GM18909 (cell line): ENCODE results near the gene PGAP3.
A peak's percentile ranks its signal among the peaks of the same experiment; 100 is the strongest.

Source experiments
- ATAC-seq: cut with Tn5 transposase; IDR thresholded peaks from one replicate; pipeline ENCODE4 v1.9.1; 2021; ENCODE audit warnings: mild to moderate bottlenecking; ENCODE audit not compliant: unreplicated experiment, poor library complexity

Gene PGAP3

DNA sequence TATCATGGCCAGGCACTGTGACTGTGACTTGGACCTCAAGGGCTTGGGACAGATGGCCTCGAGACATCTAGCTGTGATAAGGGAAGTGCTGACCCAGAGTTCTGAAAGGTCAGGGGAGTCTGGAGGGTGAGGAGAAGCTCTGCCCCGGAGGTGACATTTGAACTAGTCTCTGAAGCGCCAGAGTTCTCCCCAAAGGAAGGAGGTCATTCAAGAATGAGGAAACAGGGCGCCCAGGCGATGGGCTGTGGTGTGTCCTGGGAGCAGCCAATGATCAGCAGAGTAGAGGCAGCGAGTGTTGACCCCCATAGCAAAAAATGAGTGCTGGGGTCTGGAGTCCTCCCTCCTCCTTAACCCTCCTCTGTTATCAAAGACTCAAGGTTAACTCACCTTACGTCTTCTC lies 46.0 kb downstream of the PGAP3 start:
- ATAC-seq, result no peak

DNA sequence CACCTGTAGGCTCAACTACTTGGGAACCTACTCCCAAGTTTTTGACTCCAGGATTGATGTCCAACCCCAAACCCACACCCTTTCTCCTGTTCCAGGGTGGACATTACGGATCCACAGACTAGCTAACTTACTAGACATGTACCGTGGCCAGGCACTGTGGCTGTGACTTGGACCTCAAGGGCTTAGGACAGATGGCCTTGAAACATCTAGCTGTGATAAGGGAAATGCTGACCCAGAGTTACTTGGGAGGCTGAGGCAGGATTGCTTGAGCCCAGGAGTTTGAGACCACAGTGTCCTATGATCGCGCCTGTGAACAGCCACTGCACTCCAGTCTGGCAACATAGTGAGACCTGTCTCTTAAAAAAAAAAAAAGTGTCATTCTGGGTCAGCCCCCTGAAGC lies 46.8 kb downstream of the PGAP3 start:
- no peak for ATAC-seq

DNA sequence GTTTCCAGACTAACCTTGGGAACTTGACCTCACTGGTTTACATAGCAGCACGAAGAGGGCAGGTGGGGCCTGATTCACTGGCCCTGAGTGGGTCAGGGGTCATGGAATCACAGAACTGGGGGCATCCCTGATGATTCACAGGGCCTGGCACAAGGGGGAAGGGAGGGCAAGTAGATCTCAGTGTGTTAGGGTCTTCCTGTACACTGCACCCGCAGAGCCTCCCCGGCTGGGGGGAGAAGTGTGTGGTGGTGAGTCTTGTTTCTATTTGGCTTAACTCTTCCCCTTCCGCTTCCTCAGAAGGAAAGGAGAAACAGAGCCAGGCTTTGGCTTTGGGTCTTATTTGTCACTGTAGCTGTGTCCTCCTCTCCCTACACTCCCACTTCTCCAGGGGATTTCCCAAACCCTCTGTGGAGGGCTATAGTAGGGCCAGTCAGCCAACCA lies 47.2 kb downstream of the PGAP3 start:
- ATAC-seq, result no peak

DNA sequence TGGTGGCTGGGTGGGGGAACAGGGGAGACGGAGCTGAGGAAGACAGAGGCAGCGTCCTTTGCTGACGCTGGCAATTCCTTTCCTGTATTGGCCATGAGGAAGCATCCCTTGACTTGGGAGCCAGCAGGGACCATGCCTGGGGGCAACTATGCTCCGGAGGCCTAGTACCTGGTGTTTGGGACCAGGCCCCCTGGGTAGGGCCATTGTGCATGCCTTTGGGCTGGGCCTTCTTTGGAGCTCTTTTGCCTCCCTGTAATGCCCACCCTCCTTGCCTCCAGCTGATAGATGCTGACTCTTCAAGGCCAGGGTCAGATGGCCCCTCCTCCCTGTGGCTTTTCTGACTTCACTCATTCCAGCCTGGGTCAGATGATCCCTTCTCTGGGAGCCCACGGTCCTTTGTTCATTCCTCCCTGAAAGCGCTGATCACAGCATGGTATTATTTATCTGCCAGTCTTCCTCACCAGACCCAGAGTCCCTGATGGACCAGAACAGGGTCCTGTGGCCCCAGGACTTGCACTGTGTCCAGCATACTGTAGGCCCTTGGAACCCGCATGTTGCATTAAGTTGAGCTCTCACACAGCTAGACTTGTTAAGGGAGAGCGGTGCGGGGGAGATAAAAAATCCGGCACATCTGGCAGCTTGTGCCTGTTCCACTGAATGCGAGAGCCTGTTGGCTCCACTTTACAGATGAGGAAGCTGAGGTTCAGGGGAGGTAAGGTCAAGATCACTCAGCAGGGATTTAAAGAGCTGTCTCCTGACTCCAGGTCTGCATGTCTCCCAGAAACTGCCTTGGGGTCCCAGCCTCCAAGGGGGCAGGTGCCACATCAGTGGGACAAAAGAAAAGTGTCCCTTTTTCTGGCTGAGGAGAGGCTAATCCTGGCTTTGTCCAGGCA lies 48.0 kb downstream of the PGAP3 start:
- ATAC-seq, result no peak

DNA sequence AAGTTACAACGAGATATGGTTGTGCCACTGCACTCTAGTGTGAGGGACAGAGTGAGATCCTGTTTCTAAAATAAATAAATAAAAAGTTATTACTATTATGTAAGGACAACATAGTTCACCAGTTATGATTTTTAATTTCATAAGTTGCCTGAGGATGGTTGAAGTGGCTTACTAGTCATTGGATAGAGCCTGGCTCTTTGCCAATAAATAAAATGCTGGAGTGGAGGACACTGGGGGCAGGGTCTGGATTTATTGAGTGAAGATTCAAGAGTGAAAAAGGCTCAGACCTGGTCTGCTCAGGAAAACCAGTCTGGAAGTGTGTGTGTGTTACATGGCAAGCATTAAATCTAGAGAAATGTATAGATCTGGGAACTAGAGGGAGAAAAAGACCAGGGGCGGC lies 48.8 kb downstream of the PGAP3 start:
- no peak for ATAC-seq

DNA sequence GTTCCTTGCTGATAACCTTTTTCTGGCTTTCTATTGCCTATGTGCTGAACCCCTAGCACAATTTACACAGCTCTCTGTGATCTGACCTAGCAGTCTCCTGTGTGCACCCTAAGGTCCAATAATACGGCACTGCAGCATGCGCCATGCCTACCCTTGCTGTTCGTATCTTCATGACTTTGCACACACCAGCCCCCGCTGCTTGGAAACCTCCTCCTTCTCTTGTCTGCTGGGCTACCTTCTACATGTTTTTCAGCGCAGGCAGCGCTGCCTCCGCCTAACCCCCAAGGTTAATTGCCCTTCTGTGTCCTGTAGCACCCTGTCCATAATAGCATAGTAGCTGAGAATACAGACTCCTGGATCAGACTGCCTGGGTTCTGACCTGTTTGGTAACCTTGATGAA lies 49.5 kb downstream of the PGAP3 start:
- no peak for ATAC-seq

DNA sequence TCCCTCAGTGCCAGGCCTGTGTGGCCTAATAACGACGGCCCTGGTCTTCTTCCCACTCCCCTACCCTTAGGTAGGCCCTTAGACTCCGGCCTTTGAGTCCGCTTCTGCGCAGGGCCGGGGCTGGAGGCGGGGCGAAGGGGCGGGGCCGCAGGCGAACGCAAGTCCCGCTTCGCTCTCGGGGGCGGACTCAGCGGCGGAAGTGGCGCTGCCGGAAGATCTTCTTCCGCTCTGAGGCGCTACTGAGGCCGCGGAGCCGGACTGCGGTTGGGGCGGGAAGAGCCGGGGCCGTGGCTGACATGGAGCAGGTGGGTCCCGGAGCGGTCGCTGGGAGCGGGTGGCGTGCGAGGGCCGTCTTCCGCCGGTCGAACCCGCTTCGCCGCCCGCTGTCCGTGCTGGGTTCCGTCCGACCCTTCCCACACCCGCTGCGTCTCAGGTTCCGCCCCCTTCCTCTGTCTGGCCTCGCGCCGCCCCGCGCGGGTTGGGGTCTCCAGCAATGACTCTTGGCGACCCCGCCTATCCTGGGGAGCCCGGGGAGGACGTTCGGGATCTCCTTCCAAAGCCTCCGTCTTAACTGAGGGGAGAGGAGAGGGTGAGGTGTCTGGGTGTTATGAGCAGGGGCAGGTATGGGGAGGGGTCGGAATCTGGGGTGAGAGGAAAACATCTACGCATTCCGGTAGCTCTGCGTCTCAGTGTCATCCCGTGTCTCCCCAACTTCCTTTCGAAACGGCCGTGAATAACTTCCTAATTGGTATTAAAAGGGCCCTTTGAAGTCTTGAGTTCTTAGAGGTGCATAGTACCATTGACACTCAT lies 50.7 kb downstream of the PGAP3 start, which contains the start of gene STARD3:
Gene STARD3 (plus strand): TSS at position 218 of the 810 bp plus-strand sequence. CDS start 16,388 bp downstream, outside the sequence.
- ATAC-seq, result peak; percentile 72

DNA sequence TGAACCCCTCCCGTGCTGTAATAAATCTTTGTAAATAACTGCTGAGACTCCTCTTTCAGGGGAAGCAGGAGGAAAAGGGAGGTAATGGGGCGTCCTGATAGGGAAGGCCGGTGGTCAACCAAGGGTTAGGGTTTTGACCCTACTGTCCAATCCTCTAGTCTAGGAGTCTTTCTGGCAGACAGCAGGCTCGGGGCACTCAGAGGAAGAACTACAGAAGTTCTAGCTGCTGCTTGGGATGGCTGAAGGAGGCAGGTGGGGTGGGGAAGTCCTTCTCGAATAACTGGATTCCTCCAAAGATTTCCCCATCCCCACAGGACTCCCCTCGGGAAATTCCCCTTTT lies 51.3 kb downstream of the PGAP3 start:
- no peak for ATAC-seq

DNA sequence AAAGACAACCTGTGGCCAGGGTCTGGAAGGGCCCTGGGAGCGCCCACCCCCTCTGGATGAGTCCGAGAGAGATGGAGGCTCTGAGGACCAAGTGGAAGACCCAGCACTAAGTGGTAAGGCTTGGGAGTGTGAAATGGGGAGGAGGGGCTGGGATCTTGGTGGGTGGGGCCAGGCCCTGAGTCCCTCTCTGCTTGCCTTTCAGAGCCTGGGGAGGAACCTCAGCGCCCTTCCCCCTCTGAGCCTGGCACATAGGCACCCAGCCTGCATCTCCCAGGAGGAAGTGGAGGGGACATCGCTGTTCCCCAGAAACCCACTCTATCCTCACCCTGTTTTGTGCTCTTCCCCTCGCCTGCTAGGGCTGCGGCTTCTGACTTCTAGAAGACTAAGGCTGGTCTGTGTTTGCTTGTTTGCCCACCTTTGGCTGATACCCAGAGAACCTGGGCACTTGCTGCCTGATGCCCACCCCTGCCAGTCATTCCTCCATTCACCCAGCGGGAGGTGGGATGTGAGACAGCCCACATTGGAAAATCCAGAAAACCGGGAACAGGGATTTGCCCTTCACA lies 52.2 kb downstream of the PGAP3 start:
- ATAC-seq, result no peak

DNA sequence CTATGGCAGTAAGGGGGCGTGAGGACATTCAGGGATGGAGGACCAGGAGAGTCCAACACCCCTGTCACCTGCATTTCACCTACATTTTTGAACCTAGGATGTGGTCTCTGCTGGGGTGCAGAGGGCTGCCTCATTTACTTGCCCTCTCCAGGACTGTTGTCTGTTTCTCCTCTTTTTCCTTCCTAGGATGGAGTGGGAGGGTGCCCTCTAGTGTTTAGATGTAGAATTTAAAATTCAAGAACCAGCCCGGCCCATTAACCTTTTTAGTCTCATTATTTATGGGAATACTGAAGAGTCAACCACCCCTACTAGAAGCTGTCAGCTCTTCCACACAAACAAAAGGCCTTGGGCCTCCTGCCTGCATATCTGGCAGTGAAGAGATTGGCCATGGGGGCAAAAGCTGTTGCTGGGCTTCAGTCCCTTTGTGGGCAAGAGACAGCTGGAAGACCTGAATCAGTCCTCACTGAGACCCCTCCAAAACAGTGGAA lies 53.4 kb downstream of the PGAP3 start:
- no peak for ATAC-seq

DNA sequence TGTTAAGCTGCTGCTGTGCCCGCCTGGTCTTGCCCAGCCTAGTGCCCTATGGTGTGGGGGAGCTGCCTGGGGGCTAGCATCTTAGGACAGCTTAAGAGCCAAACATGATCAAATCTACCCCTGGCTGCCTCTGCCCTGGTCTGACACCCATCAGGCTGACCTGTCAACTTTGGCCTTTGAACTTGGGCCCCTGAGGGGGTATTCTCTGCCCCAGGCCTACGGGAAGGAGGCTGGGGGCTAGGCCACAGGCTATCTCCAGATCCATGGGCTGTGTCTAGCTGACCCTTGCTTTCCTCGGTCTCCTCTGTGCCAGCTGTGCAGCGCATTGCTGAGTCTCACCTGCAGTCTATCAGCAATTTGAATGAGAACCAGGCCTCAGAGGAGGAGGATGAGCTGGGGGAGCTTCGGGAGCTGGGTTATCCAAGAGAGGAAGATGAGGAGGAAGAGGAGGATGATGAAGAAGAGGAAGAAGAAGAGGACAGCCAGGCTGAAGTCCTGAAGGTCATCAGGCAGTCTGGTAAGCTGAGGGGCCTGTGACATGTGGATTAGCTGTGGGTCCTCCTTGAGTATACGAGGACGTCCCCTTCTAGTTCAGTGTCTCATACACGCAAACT lies 54.2 kb downstream of the PGAP3 start:
- no peak for ATAC-seq

DNA sequence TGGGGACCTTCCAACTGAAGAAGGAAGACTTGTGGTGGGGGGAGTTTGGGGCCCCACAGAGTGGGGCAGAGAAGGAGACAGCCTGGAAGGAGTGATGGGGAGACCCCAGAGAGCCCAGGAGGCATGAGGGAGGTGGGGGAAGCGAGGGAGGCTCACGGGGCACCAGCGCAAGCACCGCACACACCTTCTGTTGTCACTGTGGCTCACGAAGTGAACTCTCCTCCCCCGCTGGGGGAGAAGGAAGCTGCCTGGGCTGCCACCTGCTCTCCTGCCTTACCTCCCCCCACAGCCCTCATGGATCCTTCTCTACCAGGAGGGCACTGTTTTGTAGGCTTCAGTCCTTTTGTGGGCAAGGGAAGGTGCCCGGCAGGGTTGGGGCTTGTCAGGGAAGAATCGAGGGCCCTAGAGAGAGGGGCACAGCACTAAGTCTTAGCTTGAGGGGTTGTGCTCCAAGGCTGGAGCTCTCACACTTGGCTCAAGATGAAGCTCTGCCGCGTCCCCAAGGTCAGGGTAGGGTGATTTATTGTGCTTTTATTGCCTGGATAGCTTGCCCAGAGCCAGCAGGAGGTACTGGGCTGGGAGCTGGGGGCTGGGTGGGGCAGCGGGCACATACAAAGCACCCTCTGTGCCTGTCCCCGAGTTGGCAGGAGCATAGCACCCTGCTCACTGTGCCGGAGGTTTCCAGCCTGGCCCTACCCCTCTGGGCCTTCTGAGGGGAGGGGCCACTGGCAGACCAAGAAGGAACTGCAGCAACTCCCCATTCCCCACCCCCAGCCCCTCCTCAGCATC lies 55.5 kb downstream of the PGAP3 start:
- no peak for ATAC-seq

DNA sequence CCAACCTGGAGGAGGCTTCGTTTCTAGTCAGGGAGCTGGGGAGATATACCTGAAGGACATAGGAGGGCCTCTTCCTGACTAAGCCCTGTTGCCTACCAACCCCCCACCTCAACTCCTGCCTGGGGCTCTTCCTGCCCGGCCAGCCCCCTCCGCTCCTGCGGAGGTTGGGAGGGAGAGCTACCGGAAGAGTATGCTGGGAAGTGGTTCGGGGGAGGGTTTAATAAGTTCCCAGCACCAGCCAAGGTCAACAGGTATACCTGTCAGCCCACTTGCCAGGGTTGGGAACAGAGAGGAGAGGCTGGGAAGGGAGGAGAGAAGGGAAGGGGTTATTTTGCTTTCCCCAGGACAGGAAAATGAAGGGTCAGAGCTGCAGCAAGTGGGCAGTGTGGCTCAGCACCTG lies 56.5 kb downstream of the PGAP3 start:
- ATAC-seq, result no peak

DNA sequence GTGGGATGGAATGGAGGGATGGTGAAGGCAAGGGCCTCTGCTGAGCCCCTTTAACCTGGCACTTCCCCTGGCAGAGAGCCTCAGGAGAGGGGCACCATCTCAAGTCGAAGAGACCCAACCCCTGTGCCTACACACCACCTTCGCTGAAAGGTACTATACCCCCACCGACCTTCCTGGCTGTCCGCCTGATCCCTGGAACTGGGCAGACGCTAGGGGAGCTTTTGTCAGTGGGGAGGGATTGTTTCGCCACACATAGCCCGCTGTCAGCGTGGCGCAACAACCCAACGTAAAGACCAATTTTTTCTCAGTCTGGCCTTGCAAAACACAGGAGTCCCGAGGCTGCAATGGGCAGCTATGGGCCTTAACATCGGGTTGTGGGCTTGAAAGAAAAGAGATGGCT lies 58.0 kb downstream of the PGAP3 start:
- no peak for ATAC-seq

DNA sequence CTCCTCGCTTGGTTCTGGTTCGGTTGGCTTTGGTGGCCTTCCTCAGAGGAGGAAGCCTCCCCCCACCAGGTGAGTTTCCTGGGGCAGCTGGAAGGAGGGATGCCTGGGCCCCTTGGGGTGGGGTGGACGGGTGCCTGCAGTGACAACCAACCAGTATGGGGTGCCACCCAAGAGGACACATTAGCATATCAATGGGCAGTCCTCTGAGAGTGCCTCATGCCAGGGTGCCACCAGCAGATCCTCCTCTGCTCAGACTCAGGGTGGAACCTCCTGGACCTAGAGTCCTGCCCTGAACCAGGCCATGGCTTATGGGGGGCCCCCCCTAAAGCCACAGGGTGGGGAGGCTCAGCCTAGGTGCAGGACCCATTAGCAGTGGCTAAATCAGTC lies 58.4 kb downstream of the PGAP3 start:
- no peak for ATAC-seq

DNA sequence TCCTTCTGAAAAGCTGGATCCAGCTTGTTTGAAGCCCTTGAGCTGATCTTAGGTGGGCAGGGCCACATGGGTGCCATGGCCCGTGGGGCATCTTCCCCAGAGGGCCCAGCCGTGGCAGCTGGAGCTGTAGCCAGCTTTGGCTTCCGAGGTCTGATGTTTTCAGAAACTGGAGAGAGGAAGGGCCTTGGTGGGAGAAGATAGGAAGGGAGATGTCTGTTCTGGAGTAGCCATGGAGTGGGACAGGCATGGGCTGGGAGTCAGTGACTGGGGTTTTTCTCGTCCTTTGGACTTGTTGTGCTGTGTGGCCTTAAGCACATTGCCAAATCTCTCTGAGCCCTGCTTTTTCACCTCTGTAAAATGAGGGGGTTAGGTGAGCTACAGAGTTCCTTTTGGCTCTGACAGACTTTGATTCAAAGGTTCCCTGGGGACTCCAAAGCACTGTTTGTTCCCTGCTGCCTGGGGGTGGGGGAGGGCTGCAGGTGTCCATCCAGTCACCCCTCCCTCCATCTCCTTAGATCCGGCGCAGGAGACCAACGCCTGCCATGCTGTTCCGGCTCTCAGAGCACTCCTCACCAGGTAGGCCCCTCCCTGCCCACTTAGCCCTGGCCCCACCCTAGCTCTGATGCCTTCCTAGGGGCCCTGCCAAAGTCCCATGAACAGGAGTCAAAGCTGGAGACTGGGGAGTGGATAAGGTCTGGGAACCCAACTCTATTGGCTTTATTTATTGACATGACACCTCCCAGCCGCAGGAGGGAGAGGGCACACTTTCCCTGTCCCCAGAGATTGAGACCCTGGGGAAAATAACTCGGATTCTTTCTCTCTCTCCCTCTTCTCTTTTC lies 59.0 kb downstream of the PGAP3 start:
- ATAC-seq, result no peak

DNA sequence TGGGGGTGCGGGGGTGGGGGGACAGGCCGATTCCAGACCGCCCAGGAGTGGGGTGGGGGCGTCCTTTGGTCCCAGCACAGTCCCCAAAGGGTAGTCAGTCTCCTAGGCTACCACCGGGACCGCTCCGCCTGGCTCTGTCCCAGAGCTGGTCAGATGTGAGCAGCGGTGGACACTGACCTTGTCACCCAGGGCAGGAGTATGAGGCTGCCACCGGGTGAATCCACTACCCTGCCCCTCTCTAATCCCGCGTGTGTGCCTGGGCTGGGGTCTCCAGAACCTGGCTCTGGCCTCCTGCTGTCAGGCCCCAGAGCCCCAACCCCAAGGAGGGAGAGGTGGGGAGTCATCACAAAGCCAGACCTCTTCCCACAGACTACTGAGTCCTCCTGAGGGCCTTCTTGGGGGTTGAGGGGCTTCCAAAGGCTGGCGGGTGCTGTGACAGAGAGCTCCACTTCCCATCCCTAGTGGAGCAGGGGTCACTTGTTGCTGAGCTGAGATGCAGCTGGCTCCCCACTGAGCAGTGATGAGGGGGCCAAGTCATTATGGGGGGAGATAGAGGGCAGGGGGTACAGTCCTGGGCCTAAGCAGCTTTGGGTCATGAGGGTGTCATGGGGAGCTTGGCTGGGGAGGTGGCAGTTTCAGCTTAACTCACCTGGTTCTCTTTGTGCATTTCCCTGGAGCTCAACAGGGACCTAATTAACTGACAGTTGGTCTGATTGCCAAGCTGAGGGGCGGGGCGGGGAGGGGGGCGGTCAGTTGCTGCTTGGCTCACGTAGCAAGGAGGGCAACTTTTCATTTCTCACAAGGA lies 59.9 kb downstream of the PGAP3 start:
- no peak for ATAC-seq

DNA sequence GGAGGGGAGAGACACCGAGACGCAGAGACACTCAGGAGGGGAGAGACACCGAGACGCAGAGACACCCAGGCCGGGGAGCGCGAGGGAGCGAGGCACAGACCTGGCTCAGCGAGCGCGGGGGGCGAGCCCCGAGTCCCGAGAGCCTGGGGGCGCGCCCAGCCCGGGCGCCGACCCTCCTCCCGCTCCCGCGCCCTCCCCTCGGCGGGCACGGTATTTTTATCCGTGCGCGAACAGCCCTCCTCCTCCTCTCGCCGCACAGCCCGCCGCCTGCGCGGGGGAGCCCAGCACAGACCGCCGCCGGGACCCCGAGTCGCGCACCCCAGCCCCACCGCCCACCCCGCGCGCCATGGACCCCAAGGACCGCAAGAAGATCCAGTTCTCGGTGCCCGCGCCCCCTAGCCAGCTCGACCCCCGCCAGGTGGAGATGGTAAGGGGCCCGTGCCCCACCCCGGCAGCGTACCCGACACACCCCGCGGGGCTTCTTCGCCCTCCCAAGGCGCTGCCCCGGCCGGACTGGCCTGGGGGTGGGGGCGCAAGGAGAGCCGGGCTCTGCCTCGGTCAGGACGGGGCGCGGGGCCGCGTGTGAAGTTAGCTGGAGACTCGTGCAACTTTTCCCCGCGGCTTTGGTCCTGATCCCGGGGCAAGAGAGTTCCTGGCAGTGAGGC lies 60.7 kb downstream of the PGAP3 start:
- ATAC-seq, result no peak
